Psoas muscle (tissue), 8 donors: Measurements from ENCODE around the gene DBH. TPM values are rescaled to one million over a fixed set of nuclear protein-coding genes. Genes with fewer than 3 reads are reported as not detected.
A peak's percentile ranks its signal among the peaks of the same experiment; 100 is the strongest.

ENCODE experiments used
- ATAC-seq, 4 donors: fragments of 200-7000 bp; cut with Tn5 transposase; one replicate each; pipeline ENCODE4 v1.9.1; 2020; ENCODE audit warnings: moderate library complexity in 3 of 4, mild to moderate bottlenecking in 2 of 4
- DNase-seq, 2 donors: peaks; one replicate each; pipeline ENCODE4 v3.0.0-alpha.2; 2020
- H3K27ac ChIP-seq: fragments of 200-600 bp; one replicate; pipeline ENCODE4 v1.8.0; 2022
- H3K27me3 ChIP-seq, 3 donors: fragments of 200-600 bp in 1 of 3; one replicate each; pipeline versions ENCODE4 v1.6.1 to v1.8.0; 2013 to 2022; ENCODE audit warnings: low read length in 2 of 3, mild to moderate bottlenecking in 2 of 3, moderate library complexity in 1 of 3; ENCODE audit not compliant: insufficient read depth in 3 of 3
- H3K36me3 ChIP-seq, 2 donors: fragments of 200-600 bp in 1 of 2; one replicate each; pipeline versions ENCODE4 v1.6.1 to v1.8.0; 2013 to 2022; ENCODE audit warnings: low read depth in 1 of 2, mild to moderate bottlenecking in 1 of 2, moderate library complexity in 1 of 2; ENCODE audit not compliant: insufficient read depth in 1 of 2
- H3K4me1 ChIP-seq: fragments of 200-600 bp; one replicate; pipeline ENCODE4 v1.8.0; 2022
- H3K4me3 ChIP-seq: fragments of 200-600 bp; one replicate; pipeline ENCODE4 v1.8.0; 2022; ENCODE audit warnings: mild to moderate bottlenecking
- H3K9me3 ChIP-seq: fragments of 200-600 bp; one replicate; pipeline ENCODE4 v1.8.0; 2022
- CTCF ChIP-seq: fragments of 200-600 bp; IDR thresholded peaks from one replicate; pipeline ENCODE4 v1.8.0; 2022; ENCODE audit warnings: antibody characterized with exemption
- WGBS, 3 donors: extraction: QIAGEN DNeasy Blood & Tissue Kit; methylation state at CpG; one replicate each; pipeline versions ENCODE4 v1.1.6 to v1.1.7; 2013; 5-methylcytosine and 5-hydroxymethylcytosine counted together
- intact Hi-C, 2 donors: fragments of 100-400 bp; cut with DNase I; formaldehyde crosslinking; loops; one replicate each; pipeline versions ENCODE4 v1.11.0 to v1.14.2; 2022
- polyA plus RNA-seq, 3 donors: library from polyadenylated mRNA; stranded (reverse); fragments of 200-250 nt; gene quantifications; one replicate each; pipeline ENCODE4 v1.2.3, GENCODE V29; 2013
- total RNA-seq, 4 donors: library from RNA; stranded (reverse); fragmentation: NEBNext Ultra II Directional in 2 of 4; extraction: Animal tissue kit (Norgen Biotek cat#: 25700) in 2 of 4; gene quantifications; one replicate each; pipeline versions ENCODE4 v1.2.1 to v1.2.4, GENCODE V29; 2021 to 2023
- donor health status: healthy with polysubstance abuse.
- donor health status: DM: no; HTN: no; CAD: no; lungs with moderate emphysema.
- donor health status: Bipolar disorder and iron deficiency.
- donor health status: healthy.
- donor health status: DM: yes; HTN: yes; CAD: no.
- donor health status: DM: no; HTN: no; CAD: no.
- donor health status: DM: no; HTN: no; CAD: no.
- donor health status: DM: yes; HTN: yes; CAD: no.

Gene DBH
- total and polyA plus RNA-seq, 7 donors = 0.01 to 0.30 (median 0.05) TPM; not detected in 3

- ATAC-seq (no peak), DNase-seq (no peak)
- no peaks in the 10 kb centered on the region for H3K9me3 ChIP-seq
- H3K27ac ChIP-seq = no peak overlapping the region
- H3K4me3 ChIP-seq = no peak overlapping the region
- TF ChIP-seq CTCF = no peak
- WGBS, 3 donors = 66 to 70% (median 69%) methylated on average over 3 of the region's 3 CpGs
- intact Hi-C loops = no loop called here
- H3K4me1 ChIP-seq = no peaks in the 10 kb centered on the region
- H3K27me3 ChIP-seq = peaks cover 0 to 55% (median 7%) of the 10 kb centered on the region in 3 donors
- H3K36me3 ChIP-seq = no peaks in the 10 kb centered on the region
Measured at GRCh38 chr9:133627341-133627740, 8.8 kb upstream of the DBH start.

DNA sequence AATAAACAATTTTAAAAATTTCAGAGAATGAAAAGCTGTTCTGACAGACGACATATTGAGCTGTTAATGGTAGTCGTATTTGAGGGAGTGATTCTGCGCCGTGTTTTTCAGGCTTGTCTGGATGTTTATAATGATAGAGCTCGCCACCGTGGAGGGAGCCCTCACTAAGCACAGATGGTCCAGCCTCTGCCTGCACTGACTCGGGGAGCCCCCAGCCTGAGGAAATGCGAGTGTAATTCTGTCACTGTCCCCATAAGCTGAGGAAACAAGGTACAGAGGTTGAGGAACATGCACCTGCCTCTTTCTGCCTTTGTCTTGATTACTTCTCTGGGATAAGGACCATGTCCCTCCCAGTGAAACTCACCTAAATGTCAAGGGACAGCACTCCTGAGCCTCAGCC is 7.4 kb upstream of the DBH start:
- H3K36me3 ChIP-seq = no peaks in the 10 kb centered on the region
- H3K27me3 ChIP-seq = peaks cover 0 to 48% (median 5%) of the 10 kb centered on the region in 3 donors
- 67 to 77% (median 69%) methylated on average over 8 of the region's 8 CpGs for WGBS, 3 donors
- H3K4me1 ChIP-seq = no peaks in the 10 kb centered on the region
- ATAC-seq = no peak
- H3K27ac ChIP-seq = no peak overlapping the region
- TF ChIP-seq CTCF = no peak
- no peak overlapping the region for H3K4me3 ChIP-seq
- no peak for DNase-seq
- intact Hi-C loops = no loop called here
- no peaks in the 10 kb centered on the region for H3K9me3 ChIP-seq

GRCh38 chr9:133629221-133630110 is 6.7 kb upstream of the DBH start:
- no peak for TF ChIP-seq CTCF
- Histone ChIP-seq H3K9me3 (no peaks in the 10 kb centered on the region), H3K36me3 (no peaks in the 10 kb centered on the region), H3K27me3 (peaks cover 0 to 49% (median 8%) of the 10 kb centered on the region in 3 donors), H3K27ac (no peak overlapping the region), H3K4me1 (no peaks in the 10 kb centered on the region), H3K4me3 (no peak overlapping the region)
- DNase-seq (peak in 1 of 2 donors; percentile 29), ATAC-seq (no peak)
- 80 to 86% (median 84%) methylated on average over 21 to 23 of the region's 23 CpGs for WGBS, 3 donors
- intact Hi-C loops = no loop called here

DNA sequence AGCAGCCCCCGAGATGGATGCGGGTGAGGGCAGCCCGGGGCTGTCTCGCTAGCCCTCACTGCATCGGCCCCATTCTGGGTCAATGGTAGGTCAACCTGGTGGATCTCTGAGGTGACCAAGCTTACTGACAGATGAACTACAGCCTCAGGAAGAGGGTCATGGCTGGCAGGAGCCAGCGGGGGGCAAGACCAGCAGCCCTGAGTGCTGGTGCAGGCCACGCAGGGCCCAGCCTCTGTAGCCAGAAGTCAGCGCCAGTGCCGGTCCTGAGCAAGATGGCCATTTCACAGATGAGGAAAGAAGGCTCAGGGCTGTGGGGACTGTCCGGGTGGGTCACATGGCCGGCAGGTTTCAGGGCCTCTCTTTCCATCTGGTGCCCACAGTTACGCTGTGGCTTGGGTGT is 5.1 kb upstream of the DBH start:
- intact Hi-C loops = no loop called here
- ATAC-seq = no peak
- no peak overlapping the region for H3K4me3 ChIP-seq
- H3K9me3 ChIP-seq = no peaks in the 10 kb centered on the region
- H3K36me3 ChIP-seq = no peaks in the 10 kb centered on the region
- peak in 1 of 2 donors; percentile 23 for DNase-seq
- no peaks in the 10 kb centered on the region for H3K4me1 ChIP-seq
- 88 to 92% (median 92%) methylated on average over 12 of the region's 12 CpGs for WGBS, 3 donors
- peaks cover 0 to 49% (median 13%) of the 10 kb centered on the region in 3 donors for H3K27me3 ChIP-seq
- no peak for TF ChIP-seq CTCF
- H3K27ac ChIP-seq = no peak overlapping the region
